Measurements from ENCODE around the gene CCDC77.

Gene CCDC77

DNA sequence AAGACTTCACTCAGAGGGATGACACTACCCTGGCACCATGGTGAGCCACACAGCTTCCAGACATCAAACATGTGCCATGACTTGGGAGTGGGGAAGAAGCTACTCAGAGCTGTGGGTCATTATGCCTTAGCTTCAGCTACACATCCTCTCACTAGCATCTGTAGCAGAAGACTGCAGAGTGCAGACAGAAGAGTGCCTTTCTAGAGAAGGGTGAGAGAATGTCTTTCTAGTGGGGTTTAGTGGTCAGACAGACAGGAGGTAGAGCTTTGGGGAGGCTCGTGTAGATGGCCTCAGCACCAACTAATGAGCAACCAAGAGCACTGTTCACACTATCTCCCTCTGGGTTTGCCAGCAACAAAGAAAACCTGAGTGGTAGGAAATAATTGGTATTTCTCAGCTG is 53.4 kb downstream of the CCDC77 start:
- DNase-seq = no peak

GRCh38 chr12:455821-456220 is 54.4 kb downstream of the CCDC77 start:
- no peak for DNase-seq

- no peak for DNase-seq
Measured at GRCh38 chr12:457676-458075, 56.2 kb downstream of the CCDC77 start.

GRCh38 chr12:459050-459429 is 57.6 kb downstream of the CCDC77 start:
- no peak for DNase-seq

DNA sequence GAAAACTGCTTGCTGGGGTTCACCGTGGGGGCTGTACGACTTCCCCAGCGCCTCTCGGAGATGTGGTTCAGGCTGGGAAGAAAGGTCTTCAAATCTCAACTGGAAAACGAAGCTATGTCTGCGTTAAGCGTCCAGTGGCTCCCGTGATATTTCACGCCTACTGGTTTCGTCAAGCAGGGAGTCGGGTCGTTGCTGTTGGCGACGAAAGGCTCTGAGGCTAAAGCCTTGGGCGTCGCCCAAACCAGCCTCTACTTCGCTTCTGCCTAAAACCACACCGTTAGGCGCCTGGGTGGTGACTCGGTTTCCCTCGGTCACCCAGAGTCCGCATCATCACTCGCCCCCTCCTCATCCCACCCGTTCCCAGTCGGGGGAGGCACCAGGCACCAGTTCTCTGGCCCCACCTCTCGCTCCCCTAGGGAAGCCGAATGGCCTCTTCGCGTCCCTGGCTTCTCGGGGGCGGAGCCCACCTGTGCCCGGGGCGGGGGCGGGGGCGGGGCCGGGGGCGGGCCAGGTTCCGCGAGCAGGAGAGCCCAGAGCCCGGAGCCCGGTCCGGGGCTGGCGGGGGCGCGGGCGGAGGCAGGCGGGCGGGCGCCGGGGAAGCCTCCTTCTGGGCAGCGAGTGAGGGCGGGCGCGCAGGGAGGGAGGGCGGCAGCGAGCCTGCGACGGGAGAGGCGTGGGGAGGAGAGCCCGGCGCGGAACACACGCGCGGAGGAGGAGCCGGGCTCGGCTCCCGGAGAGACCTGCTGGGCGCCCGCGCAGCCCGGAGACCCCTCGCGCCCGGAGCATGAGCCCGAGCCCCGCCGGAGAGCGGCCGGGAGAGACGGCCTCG is 58.2 kb downstream of the CCDC77 start, which contains the start of gene B4GALNT3:
Gene B4GALNT3 (plus strand): TSS at position 510 of the 829 bp plus-strand sequence. CDS start 438 bp downstream, outside the sequence.
- peak; percentile 76 to 81 for DNase-seq

DNA sequence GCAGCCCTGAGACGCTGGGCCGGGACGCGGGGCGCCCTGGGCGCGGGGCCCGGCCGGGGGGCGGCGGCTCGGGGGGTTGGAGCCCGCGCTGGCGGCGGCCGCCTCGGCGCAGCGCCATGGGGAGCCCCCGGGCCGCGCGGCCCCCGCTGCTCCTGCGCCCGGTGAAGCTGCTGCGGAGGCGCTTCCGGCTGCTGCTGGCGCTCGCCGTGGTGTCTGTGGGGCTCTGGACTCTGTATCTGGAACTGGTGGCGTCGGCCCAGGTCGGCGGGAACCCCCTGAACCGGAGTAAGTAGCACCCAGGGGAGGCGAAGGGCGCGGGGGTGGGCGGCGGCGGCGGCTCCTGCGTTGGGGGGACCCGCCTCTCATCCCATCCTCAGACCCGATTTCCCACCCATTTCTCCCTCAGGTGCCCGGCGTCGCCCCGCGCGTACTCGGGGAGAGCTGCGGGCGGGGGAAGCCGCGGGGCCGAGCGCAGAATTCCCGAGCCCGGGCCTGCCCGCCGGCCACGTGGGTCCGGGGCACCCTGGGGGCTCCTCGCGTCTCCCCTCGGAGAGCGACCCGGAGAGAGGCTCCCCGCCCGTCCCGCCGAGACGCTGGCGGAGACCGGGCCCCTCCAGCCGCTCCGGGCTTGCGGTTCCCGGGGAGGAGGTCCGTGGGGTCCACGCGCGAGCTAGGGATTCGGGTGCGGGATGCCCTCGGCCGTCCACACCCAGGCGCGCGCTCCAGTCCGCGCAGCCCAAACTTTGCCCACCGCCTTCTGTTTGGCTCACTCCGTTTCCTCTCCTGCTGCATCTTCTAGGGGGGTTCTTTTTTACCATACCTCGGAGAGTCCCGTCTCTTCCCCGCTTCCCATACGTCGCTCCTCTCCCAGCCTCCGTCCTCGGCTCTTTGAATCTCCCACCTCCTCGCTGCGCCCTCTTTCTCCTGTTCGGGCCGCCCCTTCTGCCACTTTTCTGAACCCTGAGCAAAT is 59.1 kb downstream of the CCDC77 start:
- no peak for DNase-seq

GRCh38 chr12:461425-461824 is 60.0 kb downstream of the CCDC77 start:
- no peak for DNase-seq

GRCh38 chr12:462936-463705 is 61.7 kb downstream of the CCDC77 start:
- no peak for DNase-seq

DNA sequence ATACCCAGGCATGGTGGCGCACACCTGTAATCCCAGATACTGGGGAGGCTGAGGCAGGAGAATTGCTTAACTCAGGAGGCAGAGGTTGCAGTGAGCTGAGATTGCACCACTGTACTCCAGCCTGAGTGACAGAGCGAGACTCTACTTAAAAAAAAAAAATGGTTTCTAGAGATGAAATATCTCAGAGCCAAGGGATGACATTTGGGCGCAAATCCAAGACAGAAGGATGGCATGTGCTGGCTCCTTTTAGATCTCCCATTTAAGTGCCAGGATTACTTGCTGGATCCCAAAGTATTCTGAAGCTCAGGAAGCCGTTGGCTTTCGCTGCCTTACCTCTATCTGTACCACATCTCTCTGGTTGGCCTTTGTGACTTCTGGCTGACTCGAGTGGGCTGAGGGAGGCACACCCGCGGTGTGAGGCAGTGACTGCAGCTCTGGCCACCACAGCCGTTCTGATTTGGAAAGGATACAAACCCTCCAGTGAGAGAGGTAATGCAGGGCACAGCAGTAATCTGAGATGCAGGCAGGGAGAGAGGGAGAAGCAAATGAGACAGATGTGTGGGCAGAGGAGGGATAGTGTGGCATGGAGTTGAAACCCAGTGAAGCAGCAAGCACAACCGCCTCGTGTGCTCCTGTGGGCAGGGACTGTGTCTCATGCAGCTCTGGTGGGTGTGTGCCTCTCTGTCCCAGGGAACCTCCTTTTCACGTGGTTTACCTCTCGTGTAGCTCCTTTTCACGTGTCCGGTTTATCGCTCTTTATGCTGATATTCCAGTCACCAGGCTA is 63.2 kb downstream of the CCDC77 start:
- DNase-seq = no peak

GRCh38 chr12:466039-466438 is 64.6 kb downstream of the CCDC77 start:
- DNase-seq = no peak

DNA sequence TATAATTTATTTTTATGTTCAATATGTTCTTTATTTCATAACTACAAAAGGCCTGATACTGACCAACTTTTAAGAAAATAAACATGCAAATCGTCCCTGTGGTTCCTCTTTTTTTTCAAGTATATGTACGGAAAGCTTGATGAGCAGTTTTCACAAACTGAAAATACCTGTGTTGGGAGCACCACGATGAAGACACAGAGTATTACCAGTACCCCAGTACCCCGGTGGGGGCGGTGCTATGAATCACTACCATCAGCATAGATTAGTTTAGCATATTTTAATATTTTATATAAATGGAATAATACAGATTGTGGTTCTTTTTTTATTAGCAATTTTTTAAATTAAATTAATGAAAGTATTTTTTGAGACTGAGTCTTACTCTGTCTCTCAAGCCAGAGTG is 65.3 kb downstream of the CCDC77 start:
- no peak for DNase-seq

DNA sequence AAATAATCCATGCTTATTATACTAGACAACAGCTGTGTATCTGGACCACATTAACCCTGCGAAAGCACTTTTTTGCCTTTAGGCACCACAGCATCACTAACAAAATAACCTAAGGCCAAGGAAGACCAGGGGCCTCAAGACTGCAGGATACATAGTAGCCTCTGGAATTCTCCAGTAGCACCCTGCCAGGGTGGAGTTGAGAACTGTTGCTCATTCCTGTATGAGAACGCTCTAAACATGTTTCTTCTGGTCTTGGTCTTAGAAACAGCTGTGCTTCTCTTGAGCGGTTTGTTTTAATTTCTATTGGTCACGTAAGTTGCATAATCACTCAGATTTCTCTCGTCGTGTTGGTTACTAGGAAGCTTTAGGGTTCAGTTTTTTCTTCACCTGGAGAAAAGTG is 66.1 kb downstream of the CCDC77 start:
- no peak for DNase-seq

DNA sequence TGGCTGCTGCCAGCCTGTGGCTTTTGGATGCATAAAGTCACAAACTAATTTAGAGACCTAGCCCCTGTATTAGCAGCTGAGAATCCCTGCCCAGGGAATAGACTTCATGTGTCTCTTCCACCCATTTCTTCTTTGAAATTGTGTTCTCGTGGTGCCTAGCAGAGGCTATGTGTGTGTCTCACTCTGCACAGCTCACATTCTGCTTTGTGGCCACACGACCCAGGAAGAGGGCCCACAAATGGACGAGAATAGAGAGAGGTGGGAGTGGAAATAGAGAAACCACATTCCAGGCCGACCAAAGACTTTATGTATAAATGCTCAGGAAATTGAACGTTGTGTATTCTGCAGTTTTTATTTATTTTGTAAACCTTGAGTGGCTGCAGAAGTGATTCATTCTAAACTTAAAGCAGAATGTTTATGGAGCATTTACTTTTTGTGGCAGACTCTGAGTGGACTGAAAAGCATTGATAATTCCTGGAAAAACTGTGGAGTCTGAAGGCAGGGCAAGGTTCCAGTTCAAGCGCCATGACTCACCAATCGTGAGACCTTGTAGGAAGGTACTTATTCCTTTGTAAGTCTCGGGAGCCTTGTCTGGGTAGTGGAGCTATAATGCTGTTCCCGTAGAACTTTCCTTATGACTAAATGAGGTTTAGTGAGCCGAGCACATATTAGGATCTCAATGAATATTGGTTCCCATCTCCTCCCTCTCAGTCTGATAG is 67.4 kb downstream of the CCDC77 start:
- DNase-seq = no peak

DNA sequence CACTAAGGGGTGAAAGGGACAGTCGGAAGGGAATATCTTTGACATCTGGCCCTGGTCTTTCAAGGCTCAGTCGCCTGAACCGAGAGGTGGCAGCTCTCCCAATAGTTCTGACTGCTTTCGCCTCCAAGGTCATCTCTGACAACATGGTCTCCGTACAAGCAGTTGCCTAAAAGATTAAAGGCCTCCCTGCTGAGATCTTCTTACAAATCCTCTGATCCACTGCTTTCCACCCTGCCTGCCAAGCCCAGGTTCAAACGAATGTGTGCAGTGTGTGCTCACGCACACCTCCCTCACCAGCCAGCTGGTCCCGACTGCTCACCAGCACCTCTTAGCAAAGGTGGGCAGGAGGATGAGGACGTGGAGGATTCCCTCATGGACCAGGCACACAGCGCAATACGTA is 68.7 kb downstream of the CCDC77 start:
- DNase-seq = no peak

DNA sequence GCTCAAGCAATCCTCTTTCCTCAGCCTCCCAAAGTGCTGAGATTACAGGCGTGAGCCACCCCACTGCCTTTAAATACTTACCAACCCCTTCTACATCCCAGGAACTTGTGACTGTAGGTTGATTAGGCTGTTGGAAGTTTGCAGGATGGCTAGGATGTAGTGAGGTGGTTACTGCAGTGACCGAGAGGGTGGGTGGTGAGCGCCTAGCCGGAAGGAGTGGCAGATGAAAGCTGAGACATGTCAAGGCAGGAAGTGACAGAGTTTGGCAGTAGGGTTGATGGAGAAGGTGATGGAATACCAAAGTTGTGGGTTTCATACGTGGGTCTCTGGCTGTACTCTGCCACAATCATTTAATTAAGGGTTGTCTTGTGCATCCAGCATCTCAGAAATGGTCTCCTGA is 71.8 kb downstream of the CCDC77 start:
- DNase-seq = no peak

GRCh38 chr12:473863-474577 is 72.6 kb downstream of the CCDC77 start:
- DNase-seq = no peak

- no peak for DNase-seq
Measured at GRCh38 chr12:475286-475685, 73.8 kb downstream of the CCDC77 start.

- DNase-seq = no peak
Measured at GRCh38 chr12:479161-479560, 77.7 kb downstream of the CCDC77 start.

DNA sequence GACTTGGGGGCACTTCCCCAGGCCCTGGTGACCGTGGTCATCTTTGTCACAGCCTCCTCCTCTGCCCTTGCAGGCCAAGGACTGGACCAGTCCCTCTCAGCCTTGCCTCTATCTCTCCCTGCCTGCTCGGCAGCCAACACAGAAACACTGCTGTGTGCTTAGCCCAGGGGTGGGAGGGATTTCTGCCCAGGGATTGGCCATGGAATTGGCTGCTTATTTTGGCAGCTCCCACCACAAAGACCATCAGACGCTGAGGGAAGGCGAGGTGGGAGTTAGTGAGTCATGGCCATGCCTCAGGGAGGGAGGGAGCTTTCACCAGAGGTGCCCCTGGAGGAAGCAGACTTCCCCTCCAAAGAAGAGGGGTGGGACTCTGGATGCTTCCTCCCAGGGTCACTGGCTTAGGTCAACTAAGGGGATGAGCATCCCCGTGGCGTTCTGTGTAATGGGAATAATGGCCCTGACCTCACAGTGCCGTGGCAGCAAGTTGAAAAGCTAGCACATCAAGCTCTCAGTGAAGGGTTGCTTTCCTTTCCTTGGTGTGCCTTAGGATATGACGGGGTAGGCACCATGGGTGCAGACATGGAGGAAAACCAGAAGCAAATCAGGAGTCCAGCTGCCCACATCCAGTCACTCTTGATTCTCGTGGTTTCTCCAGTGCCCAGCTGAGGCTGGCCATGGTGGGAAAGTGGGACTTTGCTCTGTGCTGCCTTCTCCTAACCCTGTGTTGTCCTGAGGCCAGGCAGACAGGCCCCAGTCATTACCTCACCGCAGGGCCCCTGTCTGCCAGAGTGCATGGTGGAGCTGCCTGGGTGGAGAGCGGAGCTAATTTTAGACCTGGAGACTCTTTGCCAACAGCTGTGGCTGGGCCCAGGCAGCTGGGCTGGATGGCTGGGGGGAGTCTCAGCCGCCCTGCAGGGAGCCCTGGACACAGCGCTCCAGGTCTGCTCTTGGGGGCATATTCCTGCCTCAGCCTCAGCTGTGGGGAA is 79.7 kb downstream of the CCDC77 start:
- DNase-seq = no peak

DNA sequence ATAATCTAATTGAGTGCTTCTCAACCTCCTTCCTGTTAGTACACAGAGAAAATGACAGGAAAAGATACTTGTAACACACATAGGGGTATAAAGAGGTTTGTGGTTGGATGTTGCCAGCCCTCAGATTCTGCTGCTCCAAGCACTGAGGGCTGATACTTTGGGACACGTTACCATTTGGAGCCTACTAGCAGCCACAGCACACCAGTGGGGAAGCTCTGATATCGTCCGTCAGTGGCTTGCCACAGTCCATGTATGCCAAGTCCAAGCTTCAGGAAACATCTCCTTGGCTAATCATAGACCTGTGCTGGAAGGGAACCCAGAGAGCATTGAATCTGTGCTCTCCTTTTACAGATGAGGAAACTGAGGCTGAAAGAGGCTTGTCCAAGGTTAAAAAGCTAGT is 80.6 kb downstream of the CCDC77 start:
- DNase-seq = no peak
